ENCODE measurements around the gene CCND2.

Gene CCND2

DNA sequence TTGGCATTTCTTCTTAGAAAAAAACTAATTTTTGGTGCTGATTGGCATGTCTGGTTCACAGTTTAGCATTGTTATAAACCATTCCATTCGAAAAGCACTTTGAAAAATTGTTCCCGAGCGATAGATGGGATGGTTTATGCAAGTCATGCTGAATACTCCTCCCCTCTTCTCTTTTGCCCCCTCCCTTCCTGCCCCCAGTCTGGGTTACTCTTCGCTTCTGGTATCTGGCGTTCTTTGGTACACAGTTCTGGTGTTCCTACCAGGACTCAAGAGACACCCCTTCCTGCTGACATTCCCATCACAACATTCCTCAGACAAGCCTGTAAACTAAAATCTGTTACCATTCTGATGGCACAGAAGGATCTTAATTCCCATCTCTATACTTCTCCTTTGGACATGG is 27.3 kb downstream of the CCND2 start:
- TF ChIP-seq, protein P1, sequence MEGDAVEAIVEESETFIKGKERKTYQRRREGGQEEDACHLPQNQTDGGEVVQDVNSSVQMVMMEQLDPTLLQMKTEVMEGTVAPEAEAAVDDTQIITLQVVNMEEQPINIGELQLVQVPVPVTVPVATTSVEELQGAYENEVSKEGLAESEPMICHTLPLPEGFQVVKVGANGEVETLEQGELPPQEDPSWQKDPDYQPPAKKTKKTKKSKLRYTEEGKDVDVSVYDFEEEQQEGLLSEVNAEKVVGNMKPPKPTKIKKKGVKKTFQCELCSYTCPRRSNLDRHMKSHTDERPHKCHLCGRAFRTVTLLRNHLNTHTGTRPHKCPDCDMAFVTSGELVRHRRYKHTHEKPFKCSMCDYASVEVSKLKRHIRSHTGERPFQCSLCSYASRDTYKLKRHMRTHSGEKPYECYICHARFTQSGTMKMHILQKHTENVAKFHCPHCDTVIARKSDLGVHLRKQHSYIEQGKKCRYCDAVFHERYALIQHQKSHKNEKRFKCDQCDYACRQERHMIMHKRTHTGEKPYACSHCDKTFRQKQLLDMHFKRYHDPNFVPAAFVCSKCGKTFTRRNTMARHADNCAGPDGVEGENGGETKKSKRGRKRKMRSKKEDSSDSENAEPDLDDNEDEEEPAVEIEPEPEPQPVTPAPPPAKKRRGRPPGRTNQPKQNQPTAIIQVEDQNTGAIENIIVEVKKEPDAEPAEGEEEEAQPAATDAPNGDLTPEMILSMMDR (IDR thresholded peaks at IDR 0.05; ENCODE audit: low read depth, low read length): no peak
- no peak for DNase-seq (ENCODE audit: low read depth in 2 of 2)
- H3K4me3 ChIP-seq (replicated peaks in 1 of 2; ENCODE audit: low read depth in 2 of 2, low read length in 2 of 2): no peak overlapping the region

DNA sequence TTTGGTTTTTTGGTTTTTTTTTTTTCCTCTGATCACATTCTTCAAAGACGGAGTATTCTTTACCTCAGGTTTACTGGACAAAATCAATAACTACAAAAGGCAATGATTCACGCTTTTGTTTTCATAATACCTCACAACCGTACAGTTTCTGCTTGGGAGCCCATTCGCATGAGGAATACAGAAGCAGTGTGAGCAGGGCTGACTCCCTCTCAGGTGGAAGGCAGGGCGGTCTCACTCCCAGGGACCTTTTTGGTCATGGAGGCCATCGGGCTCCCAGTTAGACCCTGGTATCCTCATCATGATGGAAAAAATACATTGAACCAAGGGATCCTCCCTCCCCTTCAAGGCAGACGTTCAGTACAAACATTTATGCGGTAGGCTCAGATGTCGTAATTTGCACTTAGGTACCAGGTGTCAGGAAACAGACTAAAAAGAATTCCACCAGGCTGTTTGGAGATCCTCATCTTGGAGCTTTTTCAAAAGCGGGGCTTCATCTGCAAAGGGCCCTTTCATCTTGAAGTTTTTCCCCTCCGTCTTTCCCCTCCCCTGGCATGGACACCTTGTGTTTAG is 28.5 kb downstream of the CCND2 start:
- TF ChIP-seq, protein P1 (IDR thresholded peaks at IDR 0.05; ENCODE audit: low read depth, low read length): no peak
- DNase-seq (ENCODE audit: low read depth in 2 of 2): no peak
- no peak overlapping the region for H3K4me3 ChIP-seq (replicated peaks in 1 of 2; ENCODE audit: low read depth in 2 of 2, low read length in 2 of 2)

GRCh38 chr12:4302881-4303280 is 29.3 kb downstream of the CCND2 start:
- TF ChIP-seq, protein P1 (IDR thresholded peaks at IDR 0.05; ENCODE audit: low read depth, low read length): no peak
- no peak overlapping the region for H3K4me3 ChIP-seq (replicated peaks in 1 of 2; ENCODE audit: low read depth in 2 of 2, low read length in 2 of 2)
- no peak for DNase-seq (ENCODE audit: low read depth in 2 of 2)

GRCh38 chr12:4303750-4304149 is 30.2 kb downstream of the CCND2 start:
- TF ChIP-seq, protein P1 (IDR thresholded peaks at IDR 0.05; ENCODE audit: low read depth, low read length): no peak
- DNase-seq (ENCODE audit: low read depth in 2 of 2): no peak
- no peak overlapping the region for H3K4me3 ChIP-seq (replicated peaks in 1 of 2; ENCODE audit: low read depth in 2 of 2, low read length in 2 of 2)

- DNase-seq (ENCODE audit: low read depth in 2 of 2): peak; percentile 79 to 87
- peak overlapping the region; percentile 10 to 15 for H3K4me3 ChIP-seq (replicated peaks in 1 of 2; ENCODE audit: low read depth in 2 of 2, low read length in 2 of 2)
- TF ChIP-seq, protein P1 (IDR thresholded peaks at IDR 0.05; ENCODE audit: low read depth, low read length): peak; percentile 77
Observed at GRCh38 chr12:4307593-4308333, 34.2 kb downstream of the CCND2 start.

DNA sequence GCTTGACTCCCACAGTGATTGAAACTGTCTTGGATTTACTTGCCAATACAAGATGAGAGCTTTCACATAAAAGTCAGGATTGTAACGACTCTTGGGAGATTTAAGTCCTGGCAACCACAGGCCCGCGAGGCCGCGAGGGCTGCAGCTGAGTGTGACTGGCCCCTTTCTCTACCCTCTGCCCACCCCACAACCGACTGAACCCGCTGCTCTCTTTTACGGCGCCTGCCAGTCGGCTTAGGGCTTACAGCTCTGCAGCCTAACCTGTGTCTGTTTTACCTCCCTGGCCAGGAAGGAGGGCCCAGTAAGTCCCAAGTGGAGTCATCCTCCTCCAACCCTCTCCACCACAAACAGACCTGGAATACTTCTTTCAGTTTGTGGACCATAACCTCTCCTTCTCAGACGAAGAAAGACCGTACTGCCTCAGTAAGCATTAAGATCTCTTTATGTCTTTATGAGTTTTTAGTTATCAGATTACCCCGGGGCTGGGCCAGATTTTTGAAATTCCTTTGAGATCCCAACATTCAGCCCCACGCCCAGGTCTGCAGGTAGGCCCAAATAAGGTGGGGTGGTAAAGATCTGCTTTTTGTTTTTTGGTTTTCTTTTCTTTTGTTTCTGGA is 34.9 kb downstream of the CCND2 start:
- H3K4me3 ChIP-seq (replicated peaks in 1 of 2; ENCODE audit: low read depth in 2 of 2, low read length in 2 of 2): no peak overlapping the region
- TF ChIP-seq, protein P1 (IDR thresholded peaks at IDR 0.05; ENCODE audit: low read depth, low read length): no peak

More for the DNA sequence above, 34.9 kb downstream of the CCND2 start:
- no peak for DNase-seq (ENCODE audit: low read depth in 2 of 2)

All from cardiac fibroblast (primary cell).